HL-60/S4 treated with phorbol 12-myristate 13-acetate at 8.2 ng/mL for 4 days and 3 days (cell line): ENCODE data around the gene IDS.
"Not testable (repeated sequence)": the region's sequence is repeated elsewhere in the genome, so short reads cannot be mapped to it uniquely, and the experiment has no call there.

ENCODE experiments used
- in situ Hi-C: fragments of 300-500 bp; cut with MboI; formaldehyde crosslinking; loops from 2 replicates; pipeline ENCODE4 v1.15.0; 2022; ENCODE audit warnings: low sequenced_read_pairs

The IDS gene

GRCh38 chrX:149502923-149503322 is 2.2 kb downstream of the IDS start:
- in situ Hi-C loops = not testable (repeated sequence)

GRCh38 chrX:149499766-149500165 is 5.3 kb downstream of the IDS start:
- in situ Hi-C loops = no loop called here

GRCh38 chrX:149498767-149499166 is 6.3 kb downstream of the IDS start:
- in situ Hi-C loops = no loop called here

- in situ Hi-C loops = no loop called here
Observed at GRCh38 chrX:149497626-149498025, 7.5 kb downstream of the IDS start.

GRCh38 chrX:149497054-149497453 is 8.1 kb downstream of the IDS start:
- in situ Hi-C loops = no loop called here

GRCh38 chrX:149495573-149496071 is 9.5 kb downstream of the IDS start:
- in situ Hi-C loops = no loop called here

GRCh38 chrX:149494844-149495565 is 10.1 kb downstream of the IDS start:
- in situ Hi-C loops = no loop called here

GRCh38 chrX:149493567-149494562 is 11.2 kb downstream of the IDS start:
- in situ Hi-C loops = no loop called here

- in situ Hi-C loops = no loop called here
Observed at GRCh38 chrX:149491812-149492211, 13.3 kb downstream of the IDS start.

- in situ Hi-C loops = no loop called here
Observed at GRCh38 chrX:149490100-149490499, 15.0 kb downstream of the IDS start.

GRCh38 chrX:149488411-149489052 is 16.6 kb downstream of the IDS start:
- in situ Hi-C loops = not testable (repeated sequence)

GRCh38 chrX:149488008-149488407 is 17.1 kb downstream of the IDS start:
- in situ Hi-C loops = not testable (repeated sequence)

GRCh38 chrX:149487292-149487691 is 17.8 kb downstream of the IDS start:
- in situ Hi-C loops = no loop called here

- in situ Hi-C loops = no loop called here
Observed at GRCh38 chrX:149476513-149476912, 28.6 kb downstream of the IDS start.

GRCh38 chrX:149473966-149474365 is 31.1 kb downstream of the IDS start:
- in situ Hi-C loops = no loop called here

GRCh38 chrX:149473092-149473491 is 32.0 kb downstream of the IDS start:
- in situ Hi-C loops = no loop called here

- in situ Hi-C loops = no loop called here
Observed at GRCh38 chrX:149472625-149473024, 32.5 kb downstream of the IDS start.

GRCh38 chrX:149471397-149471796 is 33.7 kb downstream of the IDS start:
- in situ Hi-C loops = no loop called here

GRCh38 chrX:149470955-149471354 is 34.2 kb downstream of the IDS start:
- in situ Hi-C loops = no loop called here

GRCh38 chrX:149469406-149469805 is 35.7 kb downstream of the IDS start:
- in situ Hi-C loops = no loop called here

- in situ Hi-C loops = no loop called here
Observed at GRCh38 chrX:149467920-149468319, 37.2 kb downstream of the IDS start.
